T-helper 17 cell (primary cell): ENCODE data around the gene ARRB2. TPM values are rescaled to one million over a fixed set of nuclear protein-coding genes. Genes with fewer than 3 reads are reported as not detected.
"Not testable (repeated sequence)": the region's sequence is repeated elsewhere in the genome, so short reads cannot be mapped to it uniquely, and the experiment has no call there.

Experiments
- ATAC-seq: fragments of 150-1000 bp; cut with Tn5 transposase; 2 replicates; pipeline ENCODE4 v1.10.0; 2021; ENCODE audit warnings: mild to moderate bottlenecking, moderate library complexity
- DNase-seq, 3 donors: peaks; one replicate each; pipeline versions ENCODE4 v3.0.0 to v3.0.0-alpha.2; 2020 to 2021
- H3K9me3 ChIP-seq: one replicate; pipeline ENCODE4 v1.7.0; 2013; ENCODE audit warnings: low read length, mild to moderate bottlenecking; ENCODE audit not compliant: control insufficient read depth, poor library complexity, severe bottlenecking
- H3K27ac Mint-ChIP-seq: one replicate; pipeline ENCODE4 v1.8.0; 2022; ENCODE audit warnings: mild to moderate bottlenecking, moderate library complexity, mixed read lengths
- H3K27me3 Mint-ChIP-seq: one replicate; pipeline ENCODE4 v1.8.0; 2022; ENCODE audit warnings: mixed read lengths
- H3K36me3 Mint-ChIP-seq: one replicate; pipeline ENCODE4 v1.8.0; 2022; ENCODE audit warnings: low read depth, mixed read lengths
- H3K4me1 Mint-ChIP-seq: one replicate; pipeline ENCODE4 v1.8.0; 2022; ENCODE audit warnings: mild to moderate bottlenecking, mixed read lengths
- H3K4me3 Mint-ChIP-seq: one replicate; pipeline ENCODE4 v1.8.0; 2022; ENCODE audit warnings: mild to moderate bottlenecking, moderate library complexity, mixed read lengths
- total RNA-seq, 4 donors: library from RNA in 2 of 4; stranded (reverse) in 2 of 4; gene quantifications; one replicate each; pipeline ENCODE4 v1.2.3 and lab custom pipeline; 2022 to 2026

ARRB2 gene
- total RNA-seq, 2 donors from 2014 or later: 220 to 255 TPM

DNA sequence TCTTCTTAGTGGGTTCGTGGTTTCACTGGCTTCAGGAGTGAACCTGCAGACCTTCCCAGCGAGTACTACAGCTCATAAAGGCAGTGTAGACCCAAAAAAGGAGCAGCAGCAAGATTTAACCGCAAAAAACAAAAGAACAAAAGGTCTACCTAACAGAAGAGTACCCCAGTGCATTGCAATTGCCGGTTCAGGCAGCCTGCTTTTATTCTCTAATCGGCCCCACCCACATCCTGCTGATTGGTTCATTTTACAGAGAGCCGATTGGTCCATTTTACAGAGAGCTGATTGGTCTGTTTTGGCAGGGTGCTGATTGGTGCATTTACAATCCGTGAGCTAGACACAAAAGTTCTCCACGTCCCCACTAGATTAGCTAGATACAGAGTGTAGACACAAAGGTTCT is 2.0 kb upstream of the ARRB2 start:
- H3K9me3 ChIP-seq: no peaks in the 10 kb centered on the region
- no peaks in the 10 kb centered on the region for H3K27me3 Mint-ChIP-seq
- peaks cover 26% of the 10 kb centered on the region for H3K4me1 Mint-ChIP-seq
- H3K36me3 Mint-ChIP-seq: peaks cover 2% of the 10 kb centered on the region
- DNase-seq (peak in 2 of 3 donors; percentile 31 to 32), ATAC-seq (no peak)
- peak overlapping the region; percentile 67 for H3K4me3 Mint-ChIP-seq
- peak overlapping the region; percentile 45 for H3K27ac Mint-ChIP-seq

DNA sequence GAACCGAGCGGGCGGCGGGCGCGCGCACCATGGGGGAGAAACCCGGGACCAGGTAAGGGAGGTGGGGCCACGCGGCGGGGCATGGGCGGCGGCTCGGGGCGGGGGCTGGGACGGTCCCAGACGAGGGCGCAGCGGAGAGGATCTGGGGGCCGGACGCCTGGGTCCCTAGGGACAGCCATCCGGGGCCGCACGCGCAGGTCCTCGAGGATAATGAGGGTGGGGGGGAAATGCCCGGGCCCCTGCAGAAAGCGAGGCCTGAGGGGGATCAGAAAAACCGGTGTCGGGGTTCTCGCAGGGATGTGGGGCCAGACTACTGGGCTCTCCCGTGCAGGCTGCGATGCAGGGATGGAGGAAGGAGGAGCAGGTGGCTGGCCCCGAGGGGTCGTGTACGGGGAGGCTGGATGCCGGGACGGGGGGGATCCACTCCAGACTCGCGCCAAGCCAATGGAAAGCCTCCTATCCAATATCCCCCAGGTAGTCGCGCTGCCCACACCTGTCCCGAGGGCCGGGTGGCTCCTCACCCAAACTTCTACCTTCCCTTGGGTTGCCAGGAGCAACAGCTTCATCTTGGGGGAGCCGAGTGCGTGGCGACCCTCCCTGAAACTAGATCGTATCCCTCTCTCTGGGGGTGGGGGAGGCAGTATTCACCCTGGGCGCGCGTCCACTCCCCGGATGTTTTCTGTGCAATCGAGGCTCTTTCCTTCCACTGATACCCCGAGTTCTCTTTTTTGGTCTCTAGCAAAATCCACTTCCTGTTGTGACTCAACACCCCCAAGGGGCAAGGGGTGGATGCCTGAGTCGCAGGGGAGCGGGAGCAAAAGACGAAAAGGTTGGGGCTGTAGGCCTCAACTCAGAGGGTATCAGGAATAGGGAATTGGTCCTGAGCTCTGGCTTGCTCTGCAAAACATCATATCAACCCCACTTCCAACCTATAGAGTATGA is 532 bp downstream of the ARRB2 start:
- Mint-ChIP-seq H3K27me3 (no peaks in the 10 kb centered on the region), H3K27ac (peak overlapping the region; percentile 86), H3K4me3 (peak overlapping the region; percentile 91), H3K4me1 (peaks cover 39% of the 10 kb centered on the region), H3K36me3 (peaks cover 2% of the 10 kb centered on the region)
- H3K9me3 ChIP-seq: no peaks in the 10 kb centered on the region
- peak in 1 of 3 donors; percentile 27 for DNase-seq
- no peak for ATAC-seq

DNA sequence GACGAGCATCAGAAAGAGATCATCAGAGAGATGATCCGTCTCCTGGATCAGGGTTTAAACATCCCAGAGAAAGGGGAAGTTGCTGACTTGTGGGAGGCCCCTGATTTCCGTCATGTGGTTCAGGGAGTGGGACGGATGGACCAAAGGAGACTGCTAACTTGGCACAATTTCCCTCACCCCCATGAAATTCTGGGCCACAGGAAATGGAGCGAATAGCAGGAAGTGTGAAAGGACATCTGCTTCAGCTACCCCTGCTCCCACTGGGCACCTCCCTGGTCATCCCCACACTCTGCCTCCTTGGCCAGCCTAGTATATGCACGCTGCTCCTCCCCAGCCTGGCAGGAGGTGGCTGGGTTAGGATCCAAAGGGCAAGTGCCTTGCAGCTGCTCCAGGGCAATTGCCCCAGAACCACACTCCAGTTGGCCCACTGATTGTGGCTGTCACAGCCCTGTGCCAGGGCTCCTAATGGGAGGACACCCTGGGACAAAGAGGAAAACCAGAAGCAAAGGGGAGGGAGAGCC is 1.3 kb downstream of the ARRB2 start:
- Mint-ChIP-seq H3K4me1 (peaks cover 37% of the 10 kb centered on the region), H3K36me3 (no peaks in the 10 kb centered on the region), H3K4me3 (peak overlapping the region; percentile 91), H3K27me3 (no peaks in the 10 kb centered on the region), H3K27ac (peak overlapping the region; percentile 86)
- H3K9me3 ChIP-seq: no peaks in the 10 kb centered on the region
- DNase-seq: no peak
- no peak for ATAC-seq

DNA sequence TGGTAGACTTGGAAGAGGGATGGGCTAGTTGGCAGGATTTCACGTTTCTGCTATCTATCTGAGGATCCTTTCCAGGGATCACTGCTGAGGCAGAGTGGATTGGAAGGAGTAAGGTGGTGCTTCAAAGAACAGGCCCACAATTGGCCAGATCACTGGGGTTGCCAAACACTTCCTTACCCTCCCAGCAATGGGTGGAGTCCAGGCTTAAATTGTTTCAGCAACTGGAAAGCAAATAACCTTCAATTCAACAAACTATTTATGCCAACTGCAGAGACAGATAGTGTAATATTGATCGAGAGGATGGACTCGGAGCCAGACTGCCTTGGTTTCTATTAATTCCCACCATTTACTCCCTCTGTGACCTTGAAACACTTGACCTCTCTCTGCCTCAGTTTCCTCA is 2.1 kb downstream of the ARRB2 start:
- Mint-ChIP-seq H3K36me3 (no peaks in the 10 kb centered on the region), H3K4me1 (peaks cover 40% of the 10 kb centered on the region), H3K27me3 (no peaks in the 10 kb centered on the region), H3K4me3 (peak overlapping the region; percentile 91), H3K27ac (peak overlapping the region; percentile 86)
- ATAC-seq (no peak), DNase-seq (no peak)
- no peaks in the 10 kb centered on the region for H3K9me3 ChIP-seq

DNA sequence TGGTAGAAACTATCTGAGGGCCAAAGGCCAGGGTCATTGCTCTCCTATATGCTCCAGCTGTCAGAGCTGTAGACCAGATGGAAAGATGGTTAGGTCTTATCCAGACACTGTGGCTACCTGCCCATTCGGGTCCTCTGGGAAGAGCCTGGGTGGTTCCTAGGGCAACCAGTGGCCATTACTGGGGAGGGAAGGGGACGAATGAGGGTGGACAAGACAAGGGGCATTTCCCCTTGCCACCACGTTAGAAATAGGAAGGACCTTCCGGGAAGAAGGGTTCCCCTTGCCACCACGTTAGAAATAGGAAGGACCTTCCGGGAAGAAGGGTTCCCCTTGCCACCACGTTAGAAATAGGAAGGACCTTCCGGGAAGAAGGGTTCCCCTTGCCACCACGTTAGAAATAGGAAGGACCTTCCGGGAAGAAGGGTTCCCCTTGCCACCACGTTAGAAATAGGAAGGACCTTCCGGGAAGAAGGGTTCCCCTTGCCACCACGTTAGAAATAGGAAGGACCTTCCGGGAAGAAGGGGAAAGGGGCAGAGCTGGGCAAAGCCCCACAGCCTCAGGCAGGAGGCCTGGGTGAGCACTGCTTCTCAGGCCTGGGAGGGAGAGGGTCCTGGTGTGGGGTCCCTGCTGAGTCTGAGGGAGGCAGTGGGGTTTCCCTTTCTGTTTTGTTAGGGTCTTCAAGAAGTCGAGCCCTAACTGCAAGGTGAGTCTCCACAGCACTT is 4.1 kb downstream of the ARRB2 start:
- H3K4me1 Mint-ChIP-seq: peaks cover 39% of the 10 kb centered on the region
- not testable (repeated sequence) for H3K9me3 ChIP-seq, ATAC-seq, H3K36me3 Mint-ChIP-seq, H3K27me3 Mint-ChIP-seq, DNase-seq
- peak overlapping the region; percentile 95 for H3K27ac Mint-ChIP-seq
- peak overlapping the region; percentile 88 for H3K4me3 Mint-ChIP-seq

DNA sequence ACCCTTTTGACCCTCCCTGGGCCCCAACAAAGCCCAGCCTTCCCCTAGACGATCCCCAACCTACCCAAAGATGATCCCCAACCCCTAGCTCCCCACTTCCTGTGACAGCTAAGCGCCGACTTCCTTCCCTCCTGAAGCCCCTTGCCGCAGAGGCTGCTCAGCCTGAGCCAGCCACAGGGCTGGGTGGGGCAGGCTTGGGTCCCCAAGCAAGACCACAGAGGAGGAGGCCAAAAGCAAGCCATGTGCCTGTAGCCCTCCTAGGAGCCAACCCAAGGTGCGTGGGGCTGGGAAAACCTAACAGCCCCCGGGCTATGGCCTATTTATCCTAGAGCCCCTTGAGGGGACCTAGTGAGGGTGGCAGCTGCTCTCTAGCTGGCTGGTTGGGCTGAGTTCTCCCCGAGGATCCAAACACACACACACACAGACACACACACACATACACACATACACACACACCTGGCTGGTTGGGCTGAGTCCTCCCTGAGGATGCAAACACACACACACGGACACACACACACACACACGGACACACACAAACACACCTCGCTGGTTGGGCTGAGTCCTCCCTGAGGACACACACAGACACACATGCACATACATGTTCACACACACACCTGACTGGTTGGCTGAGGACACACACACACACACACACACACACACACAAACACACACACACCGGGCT is 4.8 kb downstream of the ARRB2 start:
- H3K4me1 Mint-ChIP-seq: peaks cover 35% of the 10 kb centered on the region
- peak overlapping the region; percentile 88 for H3K4me3 Mint-ChIP-seq

DNA sequence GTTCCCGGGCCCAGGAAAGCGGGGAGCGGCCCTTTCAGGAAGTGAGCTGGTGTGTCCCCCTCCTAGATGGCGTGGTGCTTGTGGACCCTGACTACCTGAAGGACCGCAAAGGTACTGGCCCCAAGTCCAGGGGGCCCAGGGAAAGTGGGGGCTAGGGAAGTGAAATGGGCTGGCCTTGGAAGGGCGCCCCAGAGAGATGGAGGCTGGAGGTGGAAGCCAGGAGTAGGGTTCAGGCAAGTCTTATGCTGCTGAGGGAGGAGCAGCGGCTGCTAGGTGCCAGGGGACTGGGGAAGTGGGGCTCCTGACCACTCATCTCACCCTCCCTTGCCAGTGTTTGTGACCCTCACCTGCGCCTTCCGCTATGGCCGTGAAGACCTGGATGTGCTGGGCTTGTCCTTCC is 5.6 kb downstream of the ARRB2 start:
- Mint-ChIP-seq H3K27ac (peak overlapping the region; percentile 95), H3K27me3 (no peaks in the 10 kb centered on the region), H3K4me3 (peak overlapping the region; percentile 88), H3K36me3 (peaks cover 4% of the 10 kb centered on the region), H3K4me1 (peaks cover 35% of the 10 kb centered on the region)
- ATAC-seq: no peak
- H3K9me3 ChIP-seq: no peaks in the 10 kb centered on the region
- no peak for DNase-seq

More for the DNA sequence above, 4.8 kb downstream of the ARRB2 start:
- no peaks in the 10 kb centered on the region for H3K27me3 Mint-ChIP-seq
- ATAC-seq (peak; percentile 4), DNase-seq (peak in 2 of 3 donors; percentile 29 to 52)
- H3K9me3 ChIP-seq: no peaks in the 10 kb centered on the region
- H3K27ac Mint-ChIP-seq: peak overlapping the region; percentile 95
- H3K36me3 Mint-ChIP-seq: peaks cover 2% of the 10 kb centered on the region

DNA sequence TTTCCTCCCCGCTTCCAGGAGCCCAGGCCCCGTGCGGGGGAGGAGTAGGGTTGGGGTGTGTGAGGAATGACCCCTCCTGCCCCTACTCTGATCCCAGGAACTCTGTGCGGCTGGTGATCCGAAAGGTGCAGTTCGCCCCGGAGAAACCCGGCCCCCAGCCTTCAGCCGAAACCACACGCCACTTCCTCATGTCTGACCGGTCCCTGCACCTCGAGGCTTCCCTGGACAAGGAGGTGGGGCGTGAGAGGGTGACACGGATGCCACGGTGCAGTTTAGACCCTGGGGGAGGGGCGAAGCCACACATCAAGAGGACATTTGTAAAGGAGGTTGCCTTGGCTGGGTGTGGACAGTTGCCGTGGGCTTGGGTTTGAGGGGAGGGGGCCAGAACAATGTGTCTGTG is 7.4 kb downstream of the ARRB2 start:
- ATAC-seq (no peak), DNase-seq (no peak)
- Mint-ChIP-seq H3K27ac (no peak overlapping the region), H3K27me3 (no peaks in the 10 kb centered on the region), H3K4me3 (peak overlapping the region; percentile 3), H3K36me3 (peaks cover 4% of the 10 kb centered on the region), H3K4me1 (peaks cover 24% of the 10 kb centered on the region)
- H3K9me3 ChIP-seq: no peaks in the 10 kb centered on the region

DNA sequence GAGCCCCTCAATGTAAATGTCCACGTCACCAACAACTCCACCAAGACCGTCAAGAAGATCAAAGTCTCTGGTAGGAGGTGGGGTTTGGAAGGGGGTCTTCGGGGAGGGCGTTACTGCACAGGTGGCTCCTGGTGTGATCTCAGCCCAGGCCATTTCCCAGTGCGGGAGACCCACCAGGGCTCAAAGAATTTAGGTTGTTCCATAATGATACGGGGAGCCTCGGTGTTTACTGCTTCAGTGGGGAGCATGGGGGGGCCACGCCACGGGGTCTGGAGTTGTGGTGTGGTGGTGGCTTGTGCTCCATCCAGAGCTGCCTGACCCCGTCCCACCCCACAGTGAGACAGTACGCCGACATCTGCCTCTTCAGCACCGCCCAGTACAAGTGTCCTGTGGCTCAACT is 7.8 kb downstream of the ARRB2 start:
- H3K36me3 Mint-ChIP-seq: peaks cover 4% of the 10 kb centered on the region
- H3K27ac Mint-ChIP-seq: no peak overlapping the region
- DNase-seq: no peak
- H3K9me3 ChIP-seq: no peaks in the 10 kb centered on the region
- no peaks in the 10 kb centered on the region for H3K27me3 Mint-ChIP-seq
- no peak for ATAC-seq
- H3K4me1 Mint-ChIP-seq: peaks cover 24% of the 10 kb centered on the region
- peak overlapping the region; percentile 3 for H3K4me3 Mint-ChIP-seq

DNA sequence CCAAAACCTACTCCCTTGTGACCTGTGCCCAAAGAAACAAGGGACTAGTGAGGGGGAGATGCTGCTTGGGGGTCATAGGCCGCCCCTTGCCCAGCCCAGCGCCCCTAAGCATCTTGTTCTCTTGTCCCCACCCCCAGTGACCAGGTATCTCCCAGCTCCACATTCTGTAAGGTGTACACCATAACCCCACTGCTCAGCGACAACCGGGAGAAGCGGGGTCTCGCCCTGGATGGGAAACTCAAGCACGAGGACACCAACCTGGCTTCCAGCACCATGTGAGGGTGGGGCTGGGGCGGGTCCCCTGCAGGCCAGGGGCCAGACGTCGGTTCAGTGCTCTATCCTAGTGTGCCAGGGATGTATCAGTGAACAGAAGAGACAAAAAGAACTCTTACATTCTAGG is 8.7 kb downstream of the ARRB2 start:
- H3K9me3 ChIP-seq: no peaks in the 10 kb centered on the region
- DNase-seq (no peak), ATAC-seq (no peak)
- H3K36me3 Mint-ChIP-seq: peaks cover 4% of the 10 kb centered on the region
- no peak overlapping the region for H3K4me3 Mint-ChIP-seq
- H3K27me3 Mint-ChIP-seq: no peaks in the 10 kb centered on the region
- H3K27ac Mint-ChIP-seq: peak overlapping the region; percentile 74
- peaks cover 22% of the 10 kb centered on the region for H3K4me1 Mint-ChIP-seq

DNA sequence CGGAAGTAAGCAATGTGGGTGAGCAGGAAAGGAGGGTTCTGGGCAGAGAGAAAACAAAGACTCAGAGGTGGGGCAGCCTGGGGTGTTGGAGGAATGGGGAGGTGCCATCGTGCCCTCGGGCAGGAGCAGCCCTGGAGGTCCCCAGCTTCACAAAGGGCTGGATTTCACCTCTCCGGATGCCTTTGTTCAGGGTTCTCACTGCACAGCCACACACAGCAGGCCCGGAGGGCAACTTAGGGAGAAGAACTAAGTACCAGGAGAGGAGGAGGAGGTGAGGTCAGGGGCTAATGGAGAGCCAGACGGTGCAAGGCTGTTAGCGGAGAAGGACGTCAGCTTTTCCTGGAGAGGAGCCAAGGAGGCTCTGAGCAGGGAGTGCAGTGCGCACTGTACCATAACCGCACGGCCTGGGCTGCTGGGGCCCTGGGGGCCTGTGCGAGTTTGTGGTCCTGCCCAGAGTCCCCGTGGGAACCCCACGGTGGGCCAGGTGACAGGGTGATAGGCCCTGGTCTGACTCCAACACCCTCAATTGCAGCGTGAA is 9.3 kb downstream of the ARRB2 start:
- no peak for ATAC-seq
- peaks cover 21% of the 10 kb centered on the region for H3K4me1 Mint-ChIP-seq
- H3K36me3 Mint-ChIP-seq: peaks cover 4% of the 10 kb centered on the region

DNA sequence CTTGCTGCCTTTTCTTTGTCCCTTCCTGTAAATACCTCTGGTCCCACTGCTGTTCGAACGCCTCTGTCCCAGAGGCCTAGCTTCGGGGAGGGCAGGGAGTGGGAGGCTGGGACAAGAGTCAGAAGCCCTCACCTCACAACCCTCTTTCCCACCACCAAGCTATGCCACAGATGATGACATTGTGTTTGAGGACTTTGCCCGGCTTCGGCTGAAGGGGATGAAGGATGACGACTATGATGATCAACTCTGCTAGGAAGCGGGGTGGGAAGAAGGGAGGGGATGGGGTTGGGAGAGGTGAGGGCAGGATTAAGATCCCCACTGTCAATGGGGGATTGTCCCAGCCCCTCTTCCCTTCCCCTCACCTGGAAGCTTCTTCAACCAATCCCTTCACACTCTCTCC is 10.4 kb downstream of the ARRB2 start:
- no peaks in the 10 kb centered on the region for H3K9me3 ChIP-seq
- peaks cover 4% of the 10 kb centered on the region for H3K36me3 Mint-ChIP-seq
- H3K4me1 Mint-ChIP-seq: peaks cover 11% of the 10 kb centered on the region
- DNase-seq (no peak), ATAC-seq (no peak)
- H3K27ac Mint-ChIP-seq: peak overlapping the region; percentile 74
- H3K27me3 Mint-ChIP-seq: no peaks in the 10 kb centered on the region
- no peak overlapping the region for H3K4me3 Mint-ChIP-seq

More for the DNA sequence above, 9.3 kb downstream of the ARRB2 start:
- no peaks in the 10 kb centered on the region for H3K9me3 ChIP-seq
- H3K4me3 Mint-ChIP-seq: no peak overlapping the region
- H3K27me3 Mint-ChIP-seq: no peaks in the 10 kb centered on the region
- no peak for DNase-seq
- H3K27ac Mint-ChIP-seq: peak overlapping the region; percentile 74
